Measurements from ENCODE around the gene ZNF200.
A peak's percentile ranks its signal among the peaks of the same experiment; 100 is the strongest.
"Not testable (repeated sequence)": the region's sequence is repeated elsewhere in the genome, so short reads cannot be mapped to it uniquely, and the experiment has no call there.

Gene ZNF200, protein sequence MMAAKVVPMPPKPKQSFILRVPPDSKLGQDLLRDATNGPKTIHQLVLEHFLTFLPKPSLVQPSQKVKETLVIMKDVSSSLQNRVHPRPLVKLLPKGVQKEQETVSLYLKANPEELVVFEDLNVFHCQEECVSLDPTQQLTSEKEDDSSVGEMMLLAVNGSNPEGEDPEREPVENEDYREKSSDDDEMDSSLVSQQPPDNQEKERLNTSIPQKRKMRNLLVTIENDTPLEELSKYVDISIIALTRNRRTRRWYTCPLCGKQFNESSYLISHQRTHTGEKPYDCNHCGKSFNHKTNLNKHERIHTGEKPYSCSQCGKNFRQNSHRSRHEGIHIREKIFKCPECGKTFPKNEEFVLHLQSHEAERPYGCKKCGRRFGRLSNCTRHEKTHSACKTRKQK

DNA sequence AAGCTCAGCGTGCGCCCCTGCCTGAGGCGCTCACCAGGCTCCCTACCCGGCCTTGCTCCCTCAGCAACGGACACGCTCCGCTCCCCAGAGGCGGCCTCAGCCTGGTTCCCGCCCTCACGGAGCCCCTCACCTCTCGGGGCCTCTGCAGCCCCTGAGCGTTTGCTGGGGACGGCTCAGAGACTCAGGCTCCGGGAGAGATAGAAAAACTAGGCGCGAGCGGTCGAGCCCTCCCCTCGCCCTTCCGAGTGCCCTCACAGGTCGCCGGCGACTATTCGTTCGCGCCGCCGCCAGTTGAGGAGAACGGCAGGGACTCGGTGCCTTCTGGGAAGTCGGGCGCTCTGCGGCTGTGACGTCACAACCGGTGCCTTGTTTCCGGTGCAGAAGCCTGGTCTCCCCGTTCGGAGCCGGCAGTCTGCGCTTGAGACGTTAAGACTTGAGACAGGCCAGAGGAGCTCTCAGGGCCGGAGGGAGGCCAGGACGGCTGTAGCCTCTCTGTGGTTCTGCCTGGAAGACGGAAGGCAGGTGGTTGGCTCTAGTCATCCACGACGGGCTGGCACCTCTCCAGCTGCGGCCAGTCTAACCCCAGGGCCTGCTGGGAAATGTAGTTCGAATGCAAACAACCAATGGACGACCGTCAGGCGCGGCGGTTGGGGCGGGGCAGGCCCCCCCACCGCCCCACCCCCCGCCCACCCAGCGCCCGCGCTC, at the start of gene ZNF200:
Gene ZNF200, minus strand, starts transcription at position 302 of the 705 bp plus-strand sequence. CDS start 1,403 bp downstream, outside the sequence.
- no peaks in the 10 kb centered on the region for H3K4me1 ChIP-seq (ENCODE audit: insufficient read depth, low read length)
- peaks cover 24% of the 10 kb centered on the region for H3K36me3 ChIP-seq (ENCODE audit: insufficient read depth, low read length)
- H3K9ac ChIP-seq (ENCODE audit: low read depth, low read length): peak within 1 kb of the TSS; percentile 98
- peaks cover 8% of the 10 kb centered on the region for H3K9me3 ChIP-seq (ENCODE audit: control insufficient read depth, insufficient read depth, low read length)

DNA sequence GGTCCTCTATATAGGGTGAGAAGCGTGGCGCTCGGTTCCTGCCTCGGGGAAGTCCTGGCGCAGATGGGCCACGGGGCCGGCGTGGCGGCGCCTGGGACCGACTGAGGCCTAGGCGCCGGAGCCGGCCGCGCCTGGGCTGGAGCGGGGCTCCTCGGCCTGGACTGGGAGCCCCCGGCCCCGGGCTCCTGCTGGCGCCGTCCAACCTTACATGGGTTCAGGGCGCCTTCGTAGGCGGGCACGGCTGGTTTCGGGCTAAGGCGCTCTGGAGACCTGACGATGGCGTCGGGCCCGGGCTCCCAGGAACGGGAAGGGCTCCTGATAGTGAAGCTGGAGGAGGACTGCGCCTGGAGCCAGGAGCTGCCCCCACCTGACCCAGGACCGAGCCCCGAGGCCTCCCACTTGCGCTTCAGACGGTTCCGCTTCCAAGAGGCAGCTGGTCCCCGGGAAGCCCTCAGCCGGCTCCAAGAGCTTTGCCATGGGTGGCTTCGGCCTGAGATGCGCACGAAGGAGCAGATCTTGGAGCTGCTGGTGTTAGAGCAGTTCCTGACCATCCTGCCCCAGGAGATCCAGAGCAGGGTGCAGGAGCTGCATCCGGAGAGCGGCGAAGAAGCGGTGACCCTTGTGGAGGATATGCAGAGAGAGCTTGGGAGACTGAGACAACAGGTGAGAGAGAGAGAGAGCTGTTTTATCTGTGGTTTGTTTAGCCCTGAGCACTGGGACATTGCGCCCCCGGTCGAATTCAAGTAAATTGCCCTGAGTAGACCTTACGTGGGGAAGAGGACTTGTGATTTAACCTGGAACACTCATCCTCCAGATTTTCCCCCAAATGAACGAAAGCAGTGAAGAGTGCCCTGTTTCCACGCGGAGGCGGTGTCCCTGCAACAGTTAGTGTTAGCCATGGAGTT, 48.8 kb upstream of the ZNF200 start:
- peaks cover 18% of the 10 kb centered on the region; the same call in 1 of the 2 replicates for H3K36me3 ChIP-seq (ENCODE audit: insufficient read depth, low read length)
- H3K9me3 ChIP-seq (ENCODE audit: control insufficient read depth, insufficient read depth, low read length): peaks cover 25% of the 10 kb centered on the region
- H3K4me1 ChIP-seq (ENCODE audit: insufficient read depth, low read length): peaks cover 2% of the 10 kb centered on the region; the same call in 1 of the 2 replicates
- H3K9ac ChIP-seq (ENCODE audit: low read depth, low read length): peak overlapping the region; percentile 89

DNA sequence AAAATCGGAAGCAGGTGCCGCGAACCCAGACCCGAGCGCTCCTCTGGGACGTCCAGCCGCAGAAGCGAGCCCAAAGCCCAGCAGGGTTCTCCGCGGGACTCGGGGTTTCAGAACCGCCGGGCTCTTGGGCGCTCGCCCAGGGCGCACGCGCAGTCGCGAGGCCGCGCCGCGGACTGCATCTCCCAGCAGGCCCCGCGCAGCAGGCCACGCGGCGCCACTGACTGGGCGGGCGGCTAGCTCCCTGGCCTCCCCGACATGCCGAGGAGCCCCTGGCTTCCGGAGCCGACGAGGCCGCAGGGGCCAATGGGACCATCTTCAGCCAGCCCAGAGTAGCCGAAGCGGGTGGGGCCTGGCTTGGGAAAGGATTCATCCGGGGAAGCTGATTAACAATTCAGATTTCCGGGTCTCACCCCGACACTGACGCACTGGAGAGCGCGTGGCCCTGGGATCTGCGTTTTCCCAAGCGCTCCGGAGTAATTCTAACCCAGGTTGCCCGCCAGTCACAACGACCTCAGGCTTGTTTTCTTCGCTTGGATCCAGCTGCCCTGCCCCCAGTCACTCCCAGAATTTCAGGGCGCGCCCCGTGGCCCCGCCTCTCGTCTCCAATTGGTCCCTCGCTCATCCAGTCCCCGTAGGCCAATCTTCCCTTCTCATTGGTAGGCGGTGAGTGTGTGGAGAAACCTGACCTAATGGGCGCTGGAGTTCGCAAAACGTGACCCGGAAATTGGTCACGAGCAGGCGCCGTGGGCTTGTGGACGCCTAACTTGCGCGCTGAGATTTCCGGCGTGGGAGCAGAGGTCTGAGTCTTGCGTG, 48.0 kb upstream of the ZNF200 start, which contains the start of gene ZNF263:
Gene ZNF263, plus strand, starts transcription at position 762 of the 813 bp plus-strand sequence. CDS start 328 bp downstream, outside the sequence.
- Histone ChIP-seq H3K4me1 (ENCODE audit: insufficient read depth, low read length) (peaks cover 2% of the 10 kb centered on the region; the same call in 1 of the 2 replicates), H3K36me3 (ENCODE audit: insufficient read depth, low read length) (peaks cover 13% of the 10 kb centered on the region; the same call in 1 of the 2 replicates), H3K9ac (ENCODE audit: low read depth, low read length) (peak within 1 kb of the TSS; percentile 89), H3K9me3 (ENCODE audit: control insufficient read depth, insufficient read depth, low read length) (peaks cover 20% of the 10 kb centered on the region)

DNA sequence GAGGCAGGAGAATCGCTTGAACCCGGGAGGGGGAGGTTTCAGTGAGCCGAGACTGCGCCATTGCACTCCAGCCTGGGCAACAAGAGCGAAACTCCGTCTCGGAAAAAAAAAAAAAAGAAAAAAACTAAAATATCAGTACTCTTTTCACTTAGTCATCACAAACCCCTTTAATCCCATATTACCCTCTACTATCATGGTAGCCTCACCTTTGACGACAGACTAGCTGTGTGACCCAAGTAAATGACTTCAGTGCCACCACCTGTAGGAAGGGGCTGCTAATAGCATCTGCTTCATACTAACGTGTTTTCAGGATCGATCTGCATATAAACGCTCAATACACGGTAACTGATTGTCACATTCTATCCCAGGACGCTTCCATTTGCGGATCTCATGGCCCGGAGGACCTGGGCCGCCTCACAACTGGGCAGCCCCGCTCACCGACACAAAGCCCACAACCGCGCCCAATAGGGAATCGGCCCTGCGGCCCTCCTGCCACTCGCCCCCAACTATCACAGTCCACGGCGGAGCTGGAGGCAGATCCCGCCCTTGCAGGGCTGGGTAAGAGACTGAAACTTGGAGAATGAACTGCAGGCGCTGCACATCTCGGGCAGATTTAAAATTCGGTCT, 47.3 kb upstream of the ZNF200 start:
- Histone ChIP-seq H3K4me1 (ENCODE audit: insufficient read depth, low read length) (peaks cover 2% of the 10 kb centered on the region; the same call in 1 of the 2 replicates), H3K9ac (ENCODE audit: low read depth, low read length) (peak overlapping the region; percentile 89), H3K9me3 (ENCODE audit: control insufficient read depth, insufficient read depth, low read length) (peaks cover 15% of the 10 kb centered on the region), H3K36me3 (ENCODE audit: insufficient read depth, low read length) (peaks cover 11% of the 10 kb centered on the region; the same call in 1 of the 2 replicates)

DNA sequence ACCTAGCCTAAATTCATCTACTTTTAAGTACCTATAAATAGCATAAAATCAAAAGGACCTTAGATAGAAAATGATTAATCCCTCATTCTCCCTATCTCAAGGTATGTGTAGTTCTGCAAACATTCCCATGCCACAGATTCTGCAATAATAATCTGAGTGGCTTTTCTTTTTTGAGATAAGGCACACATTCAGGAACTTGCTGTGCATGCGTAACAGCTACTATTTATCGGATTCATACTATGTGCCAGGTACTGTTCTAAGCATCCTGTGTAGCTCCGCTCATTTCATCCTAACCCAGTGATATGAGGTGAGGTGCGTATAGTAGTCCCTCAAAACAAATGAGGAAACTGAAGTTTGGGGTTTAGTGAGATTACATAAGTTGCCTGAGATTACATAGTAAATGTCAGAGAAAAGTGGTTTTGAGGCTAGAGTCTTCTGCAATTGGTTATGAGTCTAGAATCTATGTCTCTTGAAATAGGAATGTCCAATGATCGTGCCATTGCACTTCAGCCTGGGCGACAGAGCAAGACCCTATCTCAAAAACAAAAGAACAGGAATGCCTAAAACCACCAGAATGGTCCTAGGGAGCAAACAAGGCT, 46.4 kb upstream of the ZNF200 start:
- peaks cover 2% of the 10 kb centered on the region; the same call in 1 of the 2 replicates for H3K4me1 ChIP-seq (ENCODE audit: insufficient read depth, low read length)
- peaks cover 7% of the 10 kb centered on the region; the same call in 1 of the 2 replicates for H3K36me3 ChIP-seq (ENCODE audit: insufficient read depth, low read length)
- peaks cover 7% of the 10 kb centered on the region for H3K9me3 ChIP-seq (ENCODE audit: control insufficient read depth, insufficient read depth, low read length)
- no peak overlapping the region for H3K9ac ChIP-seq (ENCODE audit: low read depth, low read length)

DNA sequence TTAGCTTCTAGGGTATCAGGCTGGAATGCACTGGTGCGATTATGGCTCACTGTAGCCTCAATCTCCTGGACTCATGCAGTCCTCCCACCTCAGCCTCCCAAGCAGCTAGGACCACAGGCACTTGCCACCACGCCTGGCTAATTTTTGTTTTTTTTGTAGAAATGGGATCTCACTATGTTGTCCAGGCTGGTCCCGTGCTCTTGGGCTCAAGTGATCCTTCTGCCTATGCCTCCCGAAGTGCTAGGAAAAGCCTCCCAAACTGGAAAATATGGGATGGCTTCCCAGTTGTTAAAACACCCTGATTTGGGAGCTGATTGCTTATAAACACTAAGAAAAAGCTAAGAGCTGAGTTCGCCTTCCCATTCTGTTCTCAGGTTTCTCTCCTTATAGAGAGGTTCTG, 41.7 kb upstream of the ZNF200 start:
- H3K9me3 ChIP-seq (ENCODE audit: control insufficient read depth, insufficient read depth, low read length): no peaks in the 10 kb centered on the region
- H3K9ac ChIP-seq (ENCODE audit: low read depth, low read length): no peak overlapping the region
- H3K4me1 ChIP-seq (ENCODE audit: insufficient read depth, low read length): no peaks in the 10 kb centered on the region
- H3K36me3 ChIP-seq (ENCODE audit: insufficient read depth, low read length): no peaks in the 10 kb centered on the region; the same call in 1 of the 2 replicates

DNA sequence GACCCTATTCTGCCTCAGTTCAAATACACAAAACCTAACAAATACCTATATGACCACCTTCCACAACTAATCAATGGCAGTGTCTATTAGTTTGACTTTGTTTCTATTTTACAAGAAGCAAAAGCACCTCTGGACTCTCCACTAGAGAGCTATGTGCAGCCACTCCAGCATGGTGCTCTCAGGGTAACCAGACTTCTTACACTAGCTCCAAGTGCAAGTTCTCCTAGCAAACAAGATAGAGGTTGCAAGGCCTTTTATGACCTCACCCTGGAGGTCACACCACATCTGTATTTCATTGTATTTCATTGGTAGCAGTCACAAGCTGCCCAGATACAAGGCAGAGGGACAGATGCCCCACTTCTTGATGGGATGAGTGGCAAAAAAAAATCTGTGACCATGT, 40.0 kb upstream of the ZNF200 start:
- H3K36me3 ChIP-seq (ENCODE audit: insufficient read depth, low read length): no peaks in the 10 kb centered on the region; the same call in 1 of the 2 replicates
- H3K4me1 ChIP-seq (ENCODE audit: insufficient read depth, low read length): no peaks in the 10 kb centered on the region
- H3K9me3 ChIP-seq (ENCODE audit: control insufficient read depth, insufficient read depth, low read length): no peaks in the 10 kb centered on the region
- no peak overlapping the region for H3K9ac ChIP-seq (ENCODE audit: low read depth, low read length)

DNA sequence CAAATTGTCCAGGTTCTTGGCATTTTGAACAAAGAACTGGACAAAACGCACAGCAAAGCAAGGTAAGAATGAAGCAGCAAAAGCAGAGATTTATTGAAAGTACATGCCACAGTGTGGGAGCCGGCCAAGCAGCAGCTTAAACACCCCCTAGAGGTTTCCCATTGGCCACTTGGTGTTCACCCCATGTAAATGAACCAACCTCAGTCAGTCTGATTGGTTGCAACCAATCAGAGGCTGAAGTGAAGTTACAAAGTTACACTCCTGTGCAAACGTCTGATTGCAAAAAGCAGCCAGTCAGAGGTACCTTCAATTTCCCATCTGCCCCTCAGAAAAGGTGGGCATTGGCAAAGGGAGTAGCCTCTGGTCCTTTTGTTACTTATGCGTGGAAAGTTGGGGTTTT, 39.5 kb upstream of the ZNF200 start:
- Histone ChIP-seq H3K36me3 (ENCODE audit: insufficient read depth, low read length) (no peaks in the 10 kb centered on the region; the same call in 1 of the 2 replicates), H3K9ac (ENCODE audit: low read depth, low read length) (no peak overlapping the region), H3K9me3 (ENCODE audit: control insufficient read depth, insufficient read depth, low read length) (no peaks in the 10 kb centered on the region), H3K4me1 (ENCODE audit: insufficient read depth, low read length) (no peaks in the 10 kb centered on the region)

DNA sequence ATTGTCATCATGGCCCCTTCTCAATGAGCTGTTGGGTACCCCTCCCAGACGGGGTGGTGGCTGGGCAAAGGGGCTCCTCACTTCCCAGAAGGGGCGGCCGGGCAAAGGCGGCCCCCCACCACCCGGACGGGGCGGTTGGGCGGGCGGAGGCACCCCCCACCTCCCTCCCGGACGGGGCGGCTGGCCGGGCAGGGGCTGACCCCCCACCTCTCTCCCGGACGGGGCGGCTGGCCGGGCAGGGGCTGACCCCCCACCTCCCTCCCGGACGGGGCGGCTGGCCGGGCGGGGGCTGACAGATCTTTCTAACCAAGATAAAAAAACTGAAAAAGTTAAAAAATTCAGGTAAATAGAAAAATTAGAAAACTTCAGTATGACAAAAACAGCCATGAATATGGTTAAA, 36.3 kb upstream of the ZNF200 start:
- H3K4me1 ChIP-seq (ENCODE audit: insufficient read depth, low read length); H3K36me3 ChIP-seq (ENCODE audit: insufficient read depth, low read length); H3K9ac ChIP-seq (ENCODE audit: low read depth, low read length); H3K9me3 ChIP-seq (ENCODE audit: control insufficient read depth, insufficient read depth, low read length): not testable (repeated sequence)

DNA sequence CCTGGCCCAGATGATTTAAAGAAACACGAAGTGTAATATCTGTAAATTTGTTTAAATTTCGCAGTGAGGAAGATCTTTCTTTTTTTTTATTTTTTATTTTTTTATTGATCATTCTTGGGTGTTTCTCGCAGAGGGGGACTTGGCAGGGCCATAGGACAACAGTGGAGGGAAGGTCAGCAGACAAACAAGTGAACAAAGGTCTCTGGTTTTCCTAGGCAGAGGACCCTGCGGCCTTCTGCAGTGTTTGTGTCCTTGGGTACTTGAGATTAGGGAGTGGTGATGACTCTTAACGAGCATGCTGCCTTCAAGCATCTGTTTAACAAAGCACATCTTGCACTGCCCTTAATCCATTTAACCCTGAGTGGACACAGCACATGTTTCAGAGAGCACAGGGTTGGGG, 35.8 kb upstream of the ZNF200 start:
- H3K4me1 ChIP-seq (ENCODE audit: insufficient read depth, low read length); H3K9me3 ChIP-seq (ENCODE audit: control insufficient read depth, insufficient read depth, low read length); H3K9ac ChIP-seq (ENCODE audit: low read depth, low read length); H3K36me3 ChIP-seq (ENCODE audit: insufficient read depth, low read length): not testable (repeated sequence)

DNA sequence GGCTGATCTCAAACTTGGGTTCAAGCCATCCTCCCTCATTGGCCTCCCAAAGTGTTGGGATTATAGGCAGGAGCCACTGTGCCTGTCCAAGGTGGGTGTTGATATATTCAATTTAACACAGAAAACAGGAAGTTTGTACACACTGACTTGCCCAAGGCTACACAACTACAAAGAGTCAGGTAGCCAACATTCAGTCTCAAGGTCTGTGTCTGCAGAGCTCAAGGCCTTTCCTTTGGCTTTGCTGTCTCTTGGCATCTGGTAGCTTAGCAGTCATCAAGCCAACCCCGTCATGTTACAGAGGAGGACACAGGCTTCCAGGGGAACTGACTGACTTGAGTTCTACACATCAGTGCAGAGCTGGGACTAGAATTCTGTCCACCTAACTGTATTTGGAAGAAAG, 33.3 kb upstream of the ZNF200 start:
- peaks cover 2% of the 10 kb centered on the region; the same call in 1 of the 2 replicates for H3K9me3 ChIP-seq (ENCODE audit: control insufficient read depth, insufficient read depth, low read length)
- no peak overlapping the region for H3K9ac ChIP-seq (ENCODE audit: low read depth, low read length)

DNA sequence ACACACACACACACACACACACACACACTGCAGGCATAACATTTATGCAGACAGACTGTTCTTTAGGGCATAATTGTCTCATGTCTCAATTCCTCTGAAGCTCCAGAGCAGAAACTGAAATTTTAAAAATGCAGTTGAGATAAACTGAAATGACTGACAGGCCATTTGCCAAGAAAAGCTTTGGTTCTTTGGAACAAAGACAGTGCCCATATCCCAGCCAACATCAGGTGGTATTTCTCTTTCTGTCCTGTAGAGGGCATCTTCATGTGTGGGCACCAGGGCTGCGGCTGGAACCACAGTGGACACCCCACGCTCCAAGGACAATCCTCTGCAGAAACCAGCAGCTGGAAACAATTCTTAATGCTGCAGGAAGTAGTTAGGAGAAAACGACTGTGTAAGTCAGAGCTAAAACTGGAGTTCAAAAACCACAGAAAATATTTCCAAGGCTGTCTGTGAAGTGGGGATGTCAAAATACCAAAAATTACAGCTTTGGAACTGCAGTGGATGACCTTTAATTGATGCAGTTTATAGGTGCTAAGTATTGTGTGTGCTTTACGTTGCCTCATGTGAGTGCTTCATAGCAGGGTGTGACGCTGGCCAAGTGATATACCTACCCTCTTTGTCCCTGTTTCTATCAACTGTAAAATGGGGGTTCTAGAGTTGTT, 32.0 kb upstream of the ZNF200 start:
- Histone ChIP-seq H3K4me1 (ENCODE audit: insufficient read depth, low read length) (no peaks in the 10 kb centered on the region), H3K9me3 (ENCODE audit: control insufficient read depth, insufficient read depth, low read length) (peaks cover 2% of the 10 kb centered on the region; the same call in 1 of the 2 replicates), H3K9ac (ENCODE audit: low read depth, low read length) (no peak overlapping the region), H3K36me3 (ENCODE audit: insufficient read depth, low read length) (no peaks in the 10 kb centered on the region)

More for the DNA sequence above, 33.3 kb upstream of the ZNF200 start:
- Histone ChIP-seq H3K36me3 (ENCODE audit: insufficient read depth, low read length) (no peaks in the 10 kb centered on the region), H3K4me1 (ENCODE audit: insufficient read depth, low read length) (no peaks in the 10 kb centered on the region)

All from ES-I3 (cell line).